GM12892 (cell line): Measurements from ENCODE around the gene OXCT2.

Source experiments
- POLR2A ChIP-seq: IDR thresholded peaks from 2 replicates; pipeline ENCODE4 v1.6.1; 2011; ENCODE audit warnings: low read depth, low read length, control low read depth
- POLR2AphosphoS5 ChIP-seq: IDR thresholded peaks from 2 replicates; pipeline ENCODE4 v1.6.1; 2011; ENCODE audit warnings: low read depth, low read length, control low read depth
- TAF1 ChIP-seq: IDR thresholded peaks from 2 replicates; pipeline ENCODE4 v1.6.1; 2011; ENCODE audit warnings: low read depth, mild to moderate bottlenecking, control low read depth, low read length, borderline replicate concordance

- TF ChIP-seq POLR2AphosphoS5 (no peak), POLR2A (no peak), TAF1 (no peak)
Measured at GRCh38 chr1:39776886-39777285, 5.7 kb upstream of the OXCT2 start.
